RWPE2 (cell line): ENCODE results near the gene RPAP2.

Experiments
- ATAC-seq: fragments of 200-7000 bp; cut with Tn5 transposase; 3 replicates; pipeline ENCODE4 v1.9.1; 2021; ENCODE audit warnings: low read depth
- DNase-seq: peaks from one replicate; pipeline ENCODE4 v3.0.0-alpha.2; 2020; ENCODE audit warnings: low spot score
- H3K27ac ChIP-seq: fragments of 450-650 bp; 2 replicates; pipeline ENCODE4 v1.5.1; 2017; ENCODE audit warnings: mild to moderate bottlenecking; ENCODE audit not compliant: poor library complexity, severe bottlenecking
- H3K27me3 ChIP-seq: fragments of 250-450 bp; sonication (Bioruptor Pico); 2 replicates; pipeline ENCODE4 v1.5.1; 2021; ENCODE audit warnings: mild to moderate bottlenecking, moderate library complexity; ENCODE audit not compliant: insufficient read depth, poor library complexity, severe bottlenecking
- H3K36me3 ChIP-seq: fragments of 250-450 bp; sonication (Bioruptor Pico); 2 replicates; pipeline ENCODE4 v1.5.1; 2020; ENCODE audit warnings: low read depth, mild to moderate bottlenecking, moderate library complexity
- H3K4me1 ChIP-seq: fragments of 250-450 bp; sonication (Bioruptor Pico); 2 replicates; pipeline ENCODE4 v1.5.1; 2021; ENCODE audit warnings: mild to moderate bottlenecking, moderate library complexity; ENCODE audit not compliant: insufficient read depth, poor library complexity, severe bottlenecking
- H3K4me3 ChIP-seq: fragments of 250-450 bp; sonication (Bioruptor Pico); 2 replicates; pipeline ENCODE4 v1.5.1; 2021; ENCODE audit warnings: mild to moderate bottlenecking, moderate library complexity; ENCODE audit not compliant: severe bottlenecking
- H3K9me3 ChIP-seq: fragments of 250-450 bp; sonication (Bioruptor Pico); 2 replicates; pipeline ENCODE4 v1.5.1; 2021; ENCODE audit warnings: mild to moderate bottlenecking, moderate library complexity; ENCODE audit not compliant: severe bottlenecking
- TF ChIP-seq, protein P1 (sequence below): fragments of 450-650 bp; IDR thresholded peaks from one replicate; pipeline ENCODE4 v1.5.1; 2017; ENCODE audit warnings: mild to moderate bottlenecking, moderate library complexity; ENCODE audit not compliant: poor library complexity, severe bottlenecking

The RPAP2 gene

DNA sequence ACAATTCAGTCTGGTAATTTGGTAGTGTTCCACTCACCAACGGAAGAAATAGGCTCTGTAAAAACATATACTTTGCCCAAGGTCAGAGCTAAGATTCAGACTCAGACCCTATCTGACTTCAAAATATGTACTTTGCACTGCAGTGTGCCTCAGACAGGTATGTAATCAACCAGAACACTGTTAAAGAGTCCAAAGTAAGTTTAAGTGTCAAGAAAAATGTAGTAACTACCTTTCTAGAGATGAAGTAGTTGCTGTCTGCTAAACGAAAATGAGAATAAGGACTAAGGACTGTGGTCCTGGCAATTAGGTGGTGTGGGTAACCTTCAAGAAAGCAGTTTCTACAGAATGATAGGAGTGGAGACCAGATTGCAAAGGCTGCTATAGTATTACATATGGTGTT, 61.1 kb downstream of the RPAP2 start:
- Histone ChIP-seq H3K27me3 (no peaks in the 10 kb centered on the region), H3K4me1 (peaks cover 7% of the 10 kb centered on the region), H3K4me3 (no peak overlapping the region), H3K27ac (no peak overlapping the region), H3K36me3 (peaks cover 21% of the 10 kb centered on the region), H3K9me3 (no peaks in the 10 kb centered on the region)
- TF ChIP-seq, protein P1, sequence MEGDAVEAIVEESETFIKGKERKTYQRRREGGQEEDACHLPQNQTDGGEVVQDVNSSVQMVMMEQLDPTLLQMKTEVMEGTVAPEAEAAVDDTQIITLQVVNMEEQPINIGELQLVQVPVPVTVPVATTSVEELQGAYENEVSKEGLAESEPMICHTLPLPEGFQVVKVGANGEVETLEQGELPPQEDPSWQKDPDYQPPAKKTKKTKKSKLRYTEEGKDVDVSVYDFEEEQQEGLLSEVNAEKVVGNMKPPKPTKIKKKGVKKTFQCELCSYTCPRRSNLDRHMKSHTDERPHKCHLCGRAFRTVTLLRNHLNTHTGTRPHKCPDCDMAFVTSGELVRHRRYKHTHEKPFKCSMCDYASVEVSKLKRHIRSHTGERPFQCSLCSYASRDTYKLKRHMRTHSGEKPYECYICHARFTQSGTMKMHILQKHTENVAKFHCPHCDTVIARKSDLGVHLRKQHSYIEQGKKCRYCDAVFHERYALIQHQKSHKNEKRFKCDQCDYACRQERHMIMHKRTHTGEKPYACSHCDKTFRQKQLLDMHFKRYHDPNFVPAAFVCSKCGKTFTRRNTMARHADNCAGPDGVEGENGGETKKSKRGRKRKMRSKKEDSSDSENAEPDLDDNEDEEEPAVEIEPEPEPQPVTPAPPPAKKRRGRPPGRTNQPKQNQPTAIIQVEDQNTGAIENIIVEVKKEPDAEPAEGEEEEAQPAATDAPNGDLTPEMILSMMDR, result no peak
- no peak for ATAC-seq
- no peak for DNase-seq

DNA sequence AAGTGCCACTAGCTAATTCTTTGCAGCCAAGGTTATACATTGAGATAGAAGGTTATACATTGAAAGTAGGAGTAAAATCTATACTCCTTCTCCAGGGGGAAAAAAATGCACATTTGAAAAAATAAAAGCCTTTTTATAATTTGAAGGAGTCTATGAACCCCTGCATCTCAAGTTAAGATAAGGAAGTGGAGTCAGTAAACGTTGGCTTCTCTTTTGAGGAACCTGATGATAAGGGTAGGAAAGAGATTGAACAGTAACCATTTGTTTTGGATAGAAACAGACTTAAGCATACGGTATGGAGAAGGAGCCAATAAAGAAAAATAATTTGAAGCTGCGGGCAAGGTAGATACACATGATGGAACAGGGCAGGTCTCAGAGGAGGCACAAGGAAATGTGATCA, 64.1 kb downstream of the RPAP2 start:
- Histone ChIP-seq H3K4me3 (no peak overlapping the region), H3K36me3 (peaks cover 17% of the 10 kb centered on the region), H3K27ac (no peak overlapping the region), H3K4me1 (peaks cover 7% of the 10 kb centered on the region), H3K27me3 (no peaks in the 10 kb centered on the region), H3K9me3 (no peaks in the 10 kb centered on the region)
- ATAC-seq, result no peak
- TF ChIP-seq, protein P1, result no peak
- DNase-seq, result no peak

DNA sequence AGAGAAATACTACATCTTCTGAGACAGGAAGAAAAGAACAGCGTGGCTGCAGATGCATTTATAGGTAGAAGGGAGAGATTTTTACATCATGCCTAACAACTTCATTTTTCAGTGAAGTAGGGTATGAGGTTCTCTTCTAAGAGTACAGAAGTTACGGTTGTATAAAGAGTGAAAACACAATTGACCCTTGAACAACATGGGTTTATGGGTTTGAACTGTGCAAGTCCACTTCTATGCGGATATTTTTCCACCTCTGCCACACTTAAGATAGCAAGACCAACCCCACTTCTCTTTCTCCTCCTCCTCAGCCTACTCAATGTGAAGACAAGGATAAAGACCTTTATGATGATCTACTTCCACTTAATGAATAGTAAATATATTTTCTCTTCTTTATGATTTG, 64.5 kb downstream of the RPAP2 start:
- ATAC-seq, result no peak
- no peak overlapping the region for H3K27ac ChIP-seq

DNA sequence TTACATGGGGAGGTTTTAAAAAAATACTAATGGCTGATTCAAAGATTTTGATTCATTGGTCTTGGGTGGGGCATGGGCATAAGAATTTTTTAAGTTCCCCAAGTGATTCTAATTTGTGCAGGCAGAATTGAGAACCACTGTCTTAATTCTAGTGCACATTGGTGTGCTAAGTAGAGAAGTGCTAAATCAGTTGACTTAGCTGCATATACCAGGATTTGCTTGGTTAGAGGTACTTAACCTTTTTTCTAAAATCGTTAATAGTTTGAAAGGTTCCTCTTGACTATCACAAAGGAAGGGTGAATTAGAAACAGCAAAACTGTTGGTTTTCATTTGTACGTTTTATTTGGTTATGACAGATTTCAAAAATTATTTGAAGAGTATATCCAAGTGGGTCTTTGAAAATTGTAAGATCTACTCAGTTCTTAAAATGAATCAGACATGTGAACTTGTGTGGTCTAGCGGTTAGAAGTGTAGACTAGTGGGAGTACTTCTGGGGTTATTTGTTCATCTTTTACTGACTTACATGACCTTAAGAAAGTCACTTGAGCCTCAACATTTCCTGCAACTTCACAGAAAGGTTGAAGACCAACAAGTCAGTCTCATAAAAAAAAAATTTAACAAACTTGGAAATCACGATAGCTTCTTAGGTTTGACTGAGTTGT, 66.7 kb downstream of the RPAP2 start:
- Histone ChIP-seq H3K9me3 (no peaks in the 10 kb centered on the region), H3K4me1 (no peaks in the 10 kb centered on the region), H3K27ac (no peak overlapping the region), H3K36me3 (peaks cover 14% of the 10 kb centered on the region; the same call in 1 of the 2 replicates), H3K27me3 (no peaks in the 10 kb centered on the region), H3K4me3 (no peak overlapping the region)
- TF ChIP-seq, protein P1, result no peak
- ATAC-seq (no peak), DNase-seq (no peak)

More for the DNA sequence above, 64.5 kb downstream of the RPAP2 start:
- Histone ChIP-seq H3K27me3 (no peaks in the 10 kb centered on the region), H3K36me3 (peaks cover 13% of the 10 kb centered on the region; the same call in 1 of the 2 replicates), H3K4me3 (no peak overlapping the region), H3K9me3 (no peaks in the 10 kb centered on the region), H3K4me1 (peaks cover 7% of the 10 kb centered on the region)
- TF ChIP-seq, protein P1, result no peak
- DNase-seq, result no peak

DNA sequence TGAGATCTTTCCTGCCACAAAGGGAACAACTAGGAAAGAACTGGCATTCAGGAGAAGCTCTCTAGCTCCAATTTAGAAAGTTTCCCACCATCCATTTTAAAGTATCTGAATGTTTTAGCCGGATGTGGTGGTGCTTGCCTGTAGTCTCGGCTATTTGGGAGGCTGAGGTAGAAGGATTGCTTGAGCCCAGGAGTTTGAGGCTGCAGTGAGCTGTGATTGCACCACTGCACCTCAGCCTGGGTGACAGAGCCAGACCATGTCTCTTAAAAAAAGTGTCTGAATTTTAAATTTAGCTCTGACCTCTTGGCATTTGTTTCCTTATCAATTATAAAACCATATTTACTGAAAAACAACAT, 67.2 kb downstream of the RPAP2 start:
- no peak overlapping the region for H3K27ac ChIP-seq
- peaks cover 14% of the 10 kb centered on the region; the same call in 1 of the 2 replicates for H3K36me3 ChIP-seq
- no peak overlapping the region for H3K4me3 ChIP-seq
- H3K4me1 ChIP-seq, result no peaks in the 10 kb centered on the region
- no peaks in the 10 kb centered on the region for H3K9me3 ChIP-seq
- TF ChIP-seq, protein P1, result no peak
- ATAC-seq, result no peak
- H3K27me3 ChIP-seq, result no peaks in the 10 kb centered on the region
- DNase-seq, result no peak
